Activated naive CD4-positive, alpha-beta T cell treated with anti-CD3 and anti-CD28 coated beads for 36 hours (primary cell): ENCODE measurements around the gene KCNK3. TPM values are rescaled to one million over a fixed set of nuclear protein-coding genes. Genes with fewer than 3 reads are reported as not detected.
A peak's percentile ranks its signal among the peaks of the same experiment; 100 is the strongest.

Experiments
- CTCF ChIA-PET: fragments of 350-600 bp; sonication (Branson Sonifier 250); formaldehyde crosslinking; loops from one replicate; lab custom pipeline; 2021; ENCODE audit warnings: antibody characterized with exemption; lab: Charles Lee
- DNase-seq: peaks from one replicate; pipeline ENCODE4 v3.0.0-alpha.2; 2020
- H3K27ac Mint-ChIP-seq: one replicate; pipeline ENCODE4 v1.8.0; 2021; ENCODE audit warnings: mild to moderate bottlenecking, mixed read lengths
- H3K27me3 Mint-ChIP-seq: one replicate; pipeline ENCODE4 v1.8.0; 2021; ENCODE audit warnings: low read depth, mixed read lengths
- H3K36me3 Mint-ChIP-seq: one replicate; pipeline ENCODE4 v1.8.0; 2021; ENCODE audit warnings: low read depth, mixed read lengths
- H3K4me1 Mint-ChIP-seq: one replicate; pipeline ENCODE4 v1.8.0; 2021; ENCODE audit warnings: low read depth, mixed read lengths
- H3K4me3 Mint-ChIP-seq: one replicate; pipeline ENCODE4 v1.8.0; 2021; ENCODE audit warnings: mild to moderate bottlenecking, moderate library complexity, mixed read lengths
- H3K9me3 Mint-ChIP-seq: one replicate; pipeline ENCODE4 v1.8.0; 2021; ENCODE audit warnings: mixed read lengths
- intact Hi-C: fragments of 100-400 bp; cut with micrococcal nuclease; formaldehyde crosslinking; loops from one replicate; pipeline ENCODE4 v1.15.1; 2023
- total RNA-seq, 2 experiments: library from RNA; stranded (reverse); gene quantifications; one replicate each; pipeline ENCODE4 v1.2.3, GENCODE V29; 2021

KCNK3 gene
- total RNA-seq, 2 experiments from 2014 or later = not detected

DNA sequence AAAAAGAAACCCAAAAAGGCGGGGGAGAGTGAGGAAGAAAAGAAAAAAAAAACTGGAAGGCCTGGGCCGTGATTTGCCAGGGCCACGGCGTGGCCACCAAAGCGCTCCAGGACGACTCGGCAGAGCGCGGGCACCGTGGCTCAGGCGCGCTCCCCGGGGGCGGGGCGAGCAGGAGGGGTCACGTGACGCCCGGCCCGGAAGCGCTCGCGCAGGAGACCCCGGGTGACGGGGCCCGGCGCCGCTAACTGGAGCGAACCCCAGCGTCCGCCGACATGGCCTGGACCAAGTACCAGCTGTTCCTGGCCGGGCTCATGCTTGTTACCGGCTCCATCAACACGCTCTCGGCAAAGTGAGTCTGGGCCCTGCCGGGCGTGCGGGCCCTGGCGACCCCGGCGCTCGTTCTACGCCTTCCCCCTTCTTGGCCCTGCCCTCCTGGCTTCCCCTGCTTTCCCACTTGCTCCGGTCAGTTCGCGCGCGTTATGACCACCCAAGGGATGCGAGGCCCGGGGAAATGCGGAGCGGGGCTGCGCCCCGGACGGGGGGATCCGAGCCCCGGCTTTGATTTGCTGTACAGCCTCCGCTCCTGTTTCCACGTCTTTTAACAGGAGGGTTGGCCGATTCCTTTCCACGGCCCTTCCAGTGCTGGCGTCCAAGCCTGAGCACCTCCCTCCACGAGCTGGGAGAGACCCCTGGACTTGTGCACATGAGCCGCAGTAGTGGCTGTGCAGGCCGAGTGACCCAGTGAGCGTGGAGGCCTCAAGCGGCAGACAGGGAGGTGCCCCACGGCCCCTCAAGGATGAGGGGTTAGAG is 71.8 kb downstream of the KCNK3 start, which contains the start of gene SLC35F6:
Gene SLC35F6, plus strand, starts transcription at position 207 of the 810 bp plus-strand sequence. Its CDS starts 66 bp downstream, at position 273.
- DNase-seq = peak; percentile 81
- Mint-ChIP-seq H3K4me3 (peak within 1 kb of the TSS; percentile 91), H3K27ac (peak within 1 kb of the TSS; percentile 81), H3K9me3 (no peaks in the 10 kb centered on the region), H3K27me3 (no peaks in the 10 kb centered on the region), H3K4me1 (peaks cover 44% of the 10 kb centered on the region), H3K36me3 (no peaks in the 10 kb centered on the region)
- CTCF ChIA-PET = no interaction called here
- intact Hi-C loops = loop anchor here (1.0 kb wide), 1 partner anchor 21 kb away; no protein-coding TSS in a partner anchor

DNA sequence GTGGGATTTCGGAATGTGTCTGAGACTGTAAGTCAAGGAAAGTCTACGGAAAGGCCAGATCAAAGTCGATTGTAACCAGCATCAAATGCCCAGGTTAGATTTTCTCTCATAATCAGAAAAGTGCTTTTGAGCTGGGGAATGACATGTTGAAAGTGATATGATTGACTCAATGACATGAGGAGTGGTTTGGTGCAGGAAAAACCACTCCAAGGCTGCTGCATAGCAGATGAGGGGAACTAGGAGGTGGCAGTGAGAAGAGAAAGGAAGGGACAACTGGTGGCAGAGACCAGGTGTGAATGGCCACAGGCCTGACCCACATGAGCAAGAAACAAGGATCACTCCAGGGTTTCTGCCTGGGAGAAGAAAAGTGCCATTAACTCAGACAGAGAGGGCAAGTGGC is 72.4 kb downstream of the KCNK3 start:
- CTCF ChIA-PET = no interaction called here
- H3K36me3 Mint-ChIP-seq = no peaks in the 10 kb centered on the region
- no peaks in the 10 kb centered on the region for H3K27me3 Mint-ChIP-seq
- peaks cover 48% of the 10 kb centered on the region for H3K4me1 Mint-ChIP-seq
- peak; percentile 10 for DNase-seq
- intact Hi-C loops = loop anchor here (1.0 kb wide), 1 partner anchor 20 kb away; no protein-coding TSS in a partner anchor
- H3K9me3 Mint-ChIP-seq = no peaks in the 10 kb centered on the region
- peak overlapping the region; percentile 81 for H3K27ac Mint-ChIP-seq
- peak overlapping the region; percentile 91 for H3K4me3 Mint-ChIP-seq

DNA sequence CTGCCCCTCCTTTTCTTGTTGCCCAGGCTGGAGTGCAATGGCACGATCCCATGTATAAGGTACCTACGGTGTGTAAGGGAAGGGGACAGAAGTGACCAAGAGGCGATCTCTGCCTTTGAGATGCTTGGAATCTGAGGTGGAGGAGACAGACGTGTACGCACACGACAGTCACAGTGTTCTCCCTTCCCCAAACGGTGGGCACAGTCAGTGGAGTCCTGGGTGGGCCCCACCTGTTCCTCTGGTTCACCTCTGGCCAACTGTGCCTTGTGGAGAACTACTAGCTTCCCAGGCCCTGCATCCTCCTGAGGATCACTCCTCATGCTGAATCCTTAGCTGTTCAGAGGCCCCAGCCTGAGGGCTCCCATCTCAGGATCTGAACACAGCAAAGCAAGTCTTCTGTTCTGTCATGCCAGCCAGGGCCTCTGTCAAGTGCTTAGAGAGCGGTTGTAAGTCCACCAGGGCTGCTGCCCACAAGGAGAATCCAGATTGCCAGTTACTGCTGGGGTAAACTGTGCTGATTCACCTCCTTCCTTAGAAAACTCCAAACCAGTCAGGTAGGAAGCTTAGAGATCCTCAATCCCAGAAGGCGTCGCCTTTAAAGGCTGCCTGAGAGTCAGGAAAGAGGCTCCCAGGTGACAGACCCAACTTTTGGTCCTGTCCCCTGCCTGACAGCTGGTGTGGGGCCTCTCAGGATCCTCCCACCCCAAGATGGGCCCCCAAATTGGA is 73.1 kb downstream of the KCNK3 start:
- Mint-ChIP-seq H3K27ac (peak overlapping the region; percentile 81), H3K36me3 (no peaks in the 10 kb centered on the region), H3K27me3 (no peaks in the 10 kb centered on the region), H3K4me3 (peak overlapping the region; percentile 91), H3K4me1 (peaks cover 51% of the 10 kb centered on the region), H3K9me3 (no peaks in the 10 kb centered on the region)
- CTCF ChIA-PET = no interaction called here
- no peak for DNase-seq
- intact Hi-C loops = no loop called here

DNA sequence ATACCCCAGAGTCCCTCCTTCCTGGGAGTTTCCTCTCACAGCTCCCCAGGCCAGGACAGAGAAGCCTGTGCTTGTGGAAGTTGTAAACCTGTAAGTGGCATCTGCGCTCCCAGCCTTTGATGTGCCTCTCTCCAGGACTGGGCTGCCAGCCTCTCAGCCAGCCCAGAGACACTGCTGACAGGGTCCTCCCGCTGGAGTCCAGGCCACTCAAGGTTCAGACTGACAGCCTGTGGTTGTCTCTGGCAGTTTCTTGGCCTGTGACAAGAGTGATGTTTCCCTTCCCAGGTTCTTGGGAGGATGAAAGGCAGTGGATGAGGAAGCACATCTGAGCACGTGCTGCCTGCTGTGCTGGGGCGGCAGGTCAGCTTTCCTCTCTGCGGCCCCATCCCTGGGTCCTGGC is 74.6 kb downstream of the KCNK3 start:
- intact Hi-C loops = no loop called here
- DNase-seq = no peak
- CTCF ChIA-PET = no interaction called here
- Mint-ChIP-seq H3K4me3 (no peak overlapping the region), H3K4me1 (peaks cover 64% of the 10 kb centered on the region), H3K36me3 (no peaks in the 10 kb centered on the region), H3K27ac (no peak overlapping the region), H3K27me3 (no peaks in the 10 kb centered on the region), H3K9me3 (no peaks in the 10 kb centered on the region)

DNA sequence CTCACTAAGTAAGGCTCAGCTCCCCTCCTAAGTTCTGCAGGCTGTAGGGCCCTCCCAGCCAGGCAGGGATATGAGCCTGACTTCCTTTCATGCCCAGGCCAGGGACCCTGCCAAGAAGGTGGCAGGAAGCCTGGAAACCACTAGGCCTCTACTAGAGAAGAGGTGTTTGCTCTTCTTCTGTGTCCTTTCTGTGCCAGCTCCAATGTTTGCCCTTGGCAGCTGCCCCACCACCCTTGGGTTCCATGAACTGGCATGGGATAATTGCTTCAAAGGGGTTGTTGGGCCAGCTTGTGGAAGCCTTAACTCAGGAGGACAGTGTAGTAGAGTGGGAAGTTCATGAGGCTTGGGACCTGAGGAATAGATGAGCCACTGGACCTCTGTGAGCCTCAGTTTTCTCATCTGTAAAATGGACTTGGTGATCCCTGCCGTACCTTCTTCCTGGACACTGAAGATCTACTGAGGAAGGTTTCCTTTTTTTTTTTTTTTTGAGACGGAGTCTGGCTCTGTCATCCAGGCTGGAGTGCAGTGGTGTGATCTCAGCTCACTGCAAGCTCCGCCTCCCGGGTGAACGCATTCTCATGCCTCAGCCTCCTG is 75.5 kb downstream of the KCNK3 start:
- Mint-ChIP-seq H3K36me3 (no peaks in the 10 kb centered on the region), H3K4me3 (no peak overlapping the region), H3K9me3 (no peaks in the 10 kb centered on the region), H3K27ac (no peak overlapping the region), H3K27me3 (no peaks in the 10 kb centered on the region), H3K4me1 (peaks cover 71% of the 10 kb centered on the region)
- intact Hi-C loops = no loop called here
- DNase-seq = no peak
- CTCF ChIA-PET = no interaction called here

DNA sequence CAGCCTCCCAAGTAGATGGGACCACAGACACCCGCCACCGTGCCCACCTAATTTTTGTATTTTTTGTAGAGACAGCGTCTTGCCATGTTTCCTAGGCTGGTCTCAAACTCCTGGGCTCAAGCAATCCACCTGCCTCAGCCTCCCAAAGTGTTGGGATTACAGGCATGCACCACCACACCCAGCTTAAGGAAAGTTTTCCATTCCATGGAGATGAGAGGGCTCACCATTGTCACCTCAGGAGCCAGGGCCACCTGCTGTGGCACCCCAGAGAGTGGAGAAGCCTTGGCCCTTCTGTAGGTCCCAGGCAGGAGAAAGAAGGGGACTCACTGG is 76.2 kb downstream of the KCNK3 start:
- H3K36me3 Mint-ChIP-seq = no peaks in the 10 kb centered on the region
- H3K27me3 Mint-ChIP-seq = no peaks in the 10 kb centered on the region
- H3K9me3 Mint-ChIP-seq = no peaks in the 10 kb centered on the region
- no peak overlapping the region for H3K4me3 Mint-ChIP-seq
- H3K4me1 Mint-ChIP-seq = peaks cover 66% of the 10 kb centered on the region
- no peak for DNase-seq
- intact Hi-C loops = no loop called here
- CTCF ChIA-PET = interaction anchor here (0.7 kb wide), 1 partner anchor 164 kb away, joined by 4 read pairs; no protein-coding TSS in a partner anchor
- no peak overlapping the region for H3K27ac Mint-ChIP-seq

DNA sequence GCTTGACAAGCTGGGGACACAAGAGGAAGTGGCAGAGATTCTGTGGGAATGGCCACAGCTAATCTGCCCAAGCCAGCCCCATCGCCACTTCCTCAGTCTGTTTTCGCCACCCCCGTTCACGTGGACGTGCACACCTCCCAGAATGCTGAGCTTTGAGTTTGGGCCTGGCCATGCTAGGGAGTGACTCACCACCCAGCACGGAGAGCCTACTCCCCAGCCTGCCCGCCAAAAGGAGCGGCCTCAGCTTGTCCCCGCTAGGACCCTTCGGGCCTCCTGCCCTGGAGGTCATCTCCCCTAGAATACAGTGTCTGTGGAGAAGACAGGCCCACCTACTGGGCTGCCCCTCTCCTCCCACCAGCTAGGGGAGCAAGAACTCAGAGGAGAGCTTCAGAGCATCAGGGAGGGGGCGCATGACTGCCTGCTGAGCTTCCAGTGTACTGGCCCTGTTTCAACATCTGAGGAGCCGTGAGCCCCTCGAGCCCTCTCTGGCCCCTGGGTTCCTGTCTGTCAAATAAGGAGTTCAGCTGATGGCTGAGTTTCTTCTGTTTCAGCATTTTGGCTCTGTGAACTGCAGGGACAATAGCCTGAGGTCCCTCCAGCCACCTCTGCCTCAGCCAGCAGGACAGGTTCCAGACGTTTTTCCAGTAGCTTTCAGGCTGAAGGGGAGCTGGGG is 76.7 kb downstream of the KCNK3 start:
- Mint-ChIP-seq H3K4me3 (no peak overlapping the region), H3K27ac (no peak overlapping the region), H3K36me3 (no peaks in the 10 kb centered on the region), H3K4me1 (peaks cover 66% of the 10 kb centered on the region), H3K27me3 (no peaks in the 10 kb centered on the region), H3K9me3 (no peaks in the 10 kb centered on the region)
- intact Hi-C loops = no loop called here
- no peak for DNase-seq
- CTCF ChIA-PET = interaction anchor here (0.7 kb wide), 1 partner anchor 164 kb away, joined by 4 read pairs; no protein-coding TSS in a partner anchor

DNA sequence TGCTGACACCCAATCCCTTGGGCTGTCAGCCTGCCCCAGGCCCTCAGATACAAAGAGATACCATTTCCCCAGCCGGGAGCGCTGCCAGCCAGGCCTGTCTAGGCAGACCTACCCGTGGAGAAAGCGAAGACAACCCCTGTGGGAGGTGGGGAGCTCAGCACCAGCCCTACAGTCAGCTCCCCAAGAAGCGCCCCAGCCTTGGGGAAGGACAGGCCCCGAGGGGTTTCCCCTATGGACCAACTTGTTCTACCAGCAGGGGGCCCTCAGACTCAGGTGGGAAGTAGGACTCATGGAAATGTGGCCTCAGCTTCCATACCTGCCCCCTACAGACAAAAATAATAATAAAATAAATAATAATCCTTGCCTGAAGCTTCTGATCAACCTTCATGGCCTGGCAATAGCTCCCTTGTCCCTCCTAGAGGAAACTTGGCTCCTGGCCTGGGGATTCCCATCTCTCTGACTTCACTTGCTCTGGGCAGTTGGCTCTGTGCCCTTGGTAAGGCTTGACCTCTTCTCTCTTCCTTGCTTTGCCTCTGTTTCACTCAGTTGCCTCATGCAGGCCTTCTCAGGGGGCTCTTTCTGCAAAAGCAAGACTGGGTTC is 78.6 kb downstream of the KCNK3 start:
- Mint-ChIP-seq H3K4me1 (peaks cover 51% of the 10 kb centered on the region), H3K9me3 (no peaks in the 10 kb centered on the region), H3K36me3 (no peaks in the 10 kb centered on the region), H3K4me3 (no peak overlapping the region), H3K27ac (no peak overlapping the region), H3K27me3 (no peaks in the 10 kb centered on the region)
- peak; percentile 64 for DNase-seq
- CTCF ChIA-PET = interaction anchor here (0.7 to 2.6 kb wide), 3 partner anchors 11 to 75 kb away, joined by 3 to 11 read pairs (median 3); no protein-coding TSS in a partner anchor
- intact Hi-C loops = loop anchor here (1.0 to 5.0 kb wide), 2 partner anchors 14 to 171 kb away; no protein-coding TSS in a partner anchor

DNA sequence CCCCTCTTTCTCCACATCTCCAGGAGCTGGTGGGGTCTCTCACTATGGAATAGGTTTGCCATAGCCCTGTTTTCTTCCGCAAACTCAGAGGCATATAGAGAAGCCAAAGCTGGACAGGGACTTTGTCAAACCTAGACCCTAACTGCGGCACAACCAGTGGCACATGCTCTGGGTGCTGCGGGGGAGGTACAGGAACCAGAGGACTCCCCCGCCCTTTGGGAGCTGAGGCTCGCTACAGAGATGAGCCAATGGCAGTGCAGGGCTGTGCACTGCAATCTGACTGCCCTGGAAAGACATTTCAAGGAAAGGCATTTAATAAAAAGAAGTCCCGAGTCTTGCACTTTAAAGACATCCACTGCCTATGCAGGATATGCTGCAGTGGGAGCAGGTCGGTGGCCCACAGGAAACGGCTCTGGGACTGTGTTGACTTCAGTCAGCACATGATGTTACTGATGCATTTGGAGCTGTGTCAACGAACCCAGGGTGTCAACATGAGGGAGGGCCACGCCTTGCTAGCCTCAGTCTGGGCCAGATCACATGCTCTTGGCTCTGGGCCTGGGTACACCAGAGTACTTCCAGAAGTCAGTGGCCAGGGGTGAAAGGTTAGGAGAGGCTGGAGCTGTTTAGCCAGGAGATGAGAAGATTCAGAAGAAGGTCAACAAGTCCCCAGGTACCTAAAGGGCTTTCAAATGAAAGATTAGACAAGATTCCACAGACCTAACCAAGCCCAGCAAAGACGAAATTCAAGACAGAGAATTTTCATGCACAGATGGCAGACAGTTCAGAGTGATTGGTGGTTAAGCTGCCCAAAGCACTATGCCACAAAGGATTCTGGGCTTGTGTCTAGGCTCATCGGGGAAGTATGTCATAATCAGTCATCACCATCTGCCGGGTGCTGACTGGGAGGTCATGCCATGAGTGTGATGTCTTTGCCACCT is 79.8 kb downstream of the KCNK3 start:
- peak overlapping the region; percentile 13 for H3K27ac Mint-ChIP-seq
- H3K36me3 Mint-ChIP-seq = peaks cover 4% of the 10 kb centered on the region
- peak; percentile 53 for DNase-seq
- H3K4me3 Mint-ChIP-seq = no peak overlapping the region
- no peaks in the 10 kb centered on the region for H3K9me3 Mint-ChIP-seq
- peaks cover 41% of the 10 kb centered on the region for H3K4me1 Mint-ChIP-seq
- no peaks in the 10 kb centered on the region for H3K27me3 Mint-ChIP-seq
- intact Hi-C loops = loop anchor here (5.0 kb wide), 1 partner anchor 170 kb away; no protein-coding TSS in a partner anchor
- CTCF ChIA-PET = interaction anchor here (0.6 to 2.6 kb wide), 5 partner anchors 15 to 1231 kb away, joined by 3 to 11 read pairs (median 6); no protein-coding TSS in a partner anchor

DNA sequence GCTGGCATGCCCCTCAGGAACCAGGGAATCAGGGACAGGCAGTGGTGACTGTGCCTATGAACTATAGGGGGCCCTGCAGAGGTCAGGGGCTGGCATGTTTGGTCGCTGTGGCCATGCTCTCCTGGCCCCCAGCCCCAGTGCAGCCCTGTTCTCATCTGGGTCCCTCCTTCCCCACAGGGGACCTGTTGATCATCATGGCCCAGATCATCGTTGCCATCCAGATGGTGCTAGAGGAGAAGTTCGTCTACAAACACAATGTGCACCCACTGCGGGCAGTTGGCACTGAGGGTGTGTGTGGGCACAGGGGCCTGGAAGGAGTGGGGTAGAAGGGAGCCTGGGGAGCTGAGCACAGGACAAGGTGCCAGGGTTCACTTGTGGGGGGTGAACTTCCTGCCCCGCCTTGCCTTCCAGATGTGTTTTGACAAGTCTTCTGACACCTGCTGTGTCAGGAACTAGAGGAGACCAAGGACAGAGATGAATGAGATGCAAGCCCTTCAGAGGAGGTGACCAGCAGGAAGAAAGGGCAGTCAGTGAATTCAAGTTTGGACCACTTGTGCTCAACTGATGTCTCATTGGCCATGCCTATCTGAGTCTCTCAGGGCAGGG is 83.8 kb downstream of the KCNK3 start:
- Mint-ChIP-seq H3K27me3 (no peaks in the 10 kb centered on the region), H3K9me3 (no peaks in the 10 kb centered on the region), H3K36me3 (peaks cover 12% of the 10 kb centered on the region), H3K4me3 (no peak overlapping the region), H3K27ac (no peak overlapping the region), H3K4me1 (peaks cover 26% of the 10 kb centered on the region)
- DNase-seq = no peak
- CTCF ChIA-PET = interaction anchor here (0.9 kb wide), 1 partner anchor 66 kb away, joined by 3 read pairs; no protein-coding TSS in a partner anchor
- intact Hi-C loops = no loop called here
